ENCODE results near the gene SHB.

The SHB gene

GRCh38 chr9:37880916-37881479 is 188.0 kb downstream of the SHB start:
- no peak for DNase-seq

- no peak for DNase-seq
Observed at GRCh38 chr9:37876376-37876775, 192.7 kb downstream of the SHB start.

- DNase-seq, result no peak
Observed at GRCh38 chr9:37873955-37874354, 195.1 kb downstream of the SHB start.

GRCh38 chr9:37870799-37871176 is 198.2 kb downstream of the SHB start:
- no peak for DNase-seq

GRCh38 chr9:37870081-37870798 is 198.8 kb downstream of the SHB start:
- DNase-seq, result no peak

Data from activated CD4-positive, alpha-beta T cell treated with anti-CD3 and anti-CD28 coated beads for 4 hours (primary cell).